ENCODE results near the gene UNC93B1.
"Not testable (repeated sequence)": the region's sequence is repeated elsewhere in the genome, so short reads cannot be mapped to it uniquely, and the experiment has no call there.

- TF ChIP-seq CTCF, POLR2A (IDR thresholded peaks at IDR 0.05): not testable (repeated sequence)
These were observed 8.3 kb downstream of the UNC93B1 start for GRCh38 chr11:67995579-67995978.

Data from prostate gland (tissue), 2 donors.